Natural killer cell (primary cell): ENCODE results near the gene MAP1B. TPM values are rescaled to one million over a fixed set of nuclear protein-coding genes. Genes with fewer than 3 reads are reported as not detected.

Source experiments
- ATAC-seq, 3 donors: fragments of 150-1000 bp in 2 of 3; fragments of 200-7000 bp in 1 of 3; cut with Tn5 transposase; 1 replicate in 1 of 3; 2 replicates in 2 of 3; pipeline ENCODE4 v1.10.0; 2021; ENCODE audit warnings: mild to moderate bottlenecking in 2 of 3, moderate library complexity in 2 of 3
- DNase-seq, 2 donors: peaks; one replicate each; pipeline versions ENCODE4 v3.0.0 to v3.0.0-alpha.2; 2013 to 2021; ENCODE audit warnings: mixed read lengths in 1 of 2
- H3K27ac ChIP-seq: one replicate; pipeline ENCODE4 v1.5.1; 2013; ENCODE audit warnings: mild to moderate bottlenecking, low read length
- H3K27me3 ChIP-seq: one replicate; pipeline ENCODE4 v1.6.1; 2013; ENCODE audit warnings: low read length; ENCODE audit not compliant: control insufficient read depth, insufficient read depth
- H3K36me3 ChIP-seq: one replicate; pipeline ENCODE4 v1.6.1; 2013; ENCODE audit warnings: low read length; ENCODE audit not compliant: control insufficient read depth, insufficient read depth
- H3K4me1 ChIP-seq: one replicate; pipeline ENCODE4 v1.6.1; 2013; ENCODE audit warnings: low read length; ENCODE audit not compliant: control insufficient read depth, insufficient read depth
- H3K4me3 ChIP-seq: one replicate; pipeline ENCODE4 v1.5.1; 2013; ENCODE audit warnings: low read length
- H3K9me3 ChIP-seq: one replicate; pipeline ENCODE4 v1.6.1; 2013; ENCODE audit warnings: low read length; ENCODE audit not compliant: control insufficient read depth, insufficient read depth
- H3K27ac Mint-ChIP-seq, 2 donors: one replicate each; pipeline ENCODE4 v1.8.0; 2022; ENCODE audit warnings: mild to moderate bottlenecking in 2 of 2, mixed read lengths in 2 of 2, moderate library complexity in 1 of 2
- H3K27me3 Mint-ChIP-seq, 2 donors: one replicate each; pipeline ENCODE4 v1.8.0; 2022; ENCODE audit warnings: low read depth in 2 of 2, mixed read lengths in 2 of 2
- H3K36me3 Mint-ChIP-seq: one replicate; pipeline ENCODE4 v1.8.0; 2022; ENCODE audit warnings: mixed read lengths
- H3K4me1 Mint-ChIP-seq, 2 donors: one replicate each; pipeline ENCODE4 v1.8.0; 2022; ENCODE audit warnings: mixed read lengths in 2 of 2
- H3K4me3 Mint-ChIP-seq: one replicate; pipeline ENCODE4 v1.8.0; 2022; ENCODE audit warnings: mild to moderate bottlenecking, moderate library complexity, mixed read lengths
- H3K9me3 Mint-ChIP-seq, 2 donors: one replicate each; pipeline ENCODE4 v1.8.0; 2022; ENCODE audit warnings: mixed read lengths in 2 of 2
- CTCF ChIP-seq: fragments of 200-600 bp; IDR thresholded peaks from one replicate; pipeline ENCODE4 v1.8.0; 2022; ENCODE audit warnings: antibody characterized with exemption
- WGBS: methylation state at CpG from one replicate; pipeline ENCODE4 v1.1.7; 2013; ENCODE audit warnings: missing lambda C conversion rate; ENCODE audit not compliant: insufficient coverage; 5-methylcytosine and 5-hydroxymethylcytosine counted together
- intact Hi-C: fragments of 100-400 bp; cut with micrococcal nuclease; formaldehyde crosslinking; loops from one replicate; pipeline ENCODE4 v1.14.2; 2022
- total RNA-seq, 4 donors: library from RNA; stranded (reverse); fragments of 120-200 nt in 1 of 4; gene quantifications; one replicate each; pipeline versions ENCODE4 v1.2.3 to v1.2.4, GENCODE V29; 2013 to 2022

Gene MAP1B
- total RNA-seq, 3 donors from 2014 or later (not counting 1 experiment from before 2014, with no cell fraction given), result 0.07 to 0.31 TPM; not detected in 1

GRCh38 chr5:72109062-72109411 lies 1.8 kb downstream of the MAP1B start:
- no peak overlapping the region for H3K27ac Mint-ChIP-seq
- Histone ChIP-seq H3K27ac (no peak overlapping the region), H3K27me3 (peaks cover 15% of the 10 kb centered on the region), H3K4me1 (peaks cover 17% of the 10 kb centered on the region), H3K36me3 (no peaks in the 10 kb centered on the region), H3K4me3 (no peak overlapping the region), H3K9me3 (no peaks in the 10 kb centered on the region)
- ATAC-seq, result no peak
- intact Hi-C loops, result no loop called here
- H3K4me3 Mint-ChIP-seq, result peak overlapping the region; percentile 25
- TF ChIP-seq CTCF, result no peak
- WGBS, result 0% methylated on average over 2 of the region's 2 CpGs
- H3K4me1 Mint-ChIP-seq, result peaks cover 0 to 11% of the 10 kb centered on the region in 2 donors
- no peak for DNase-seq
- H3K36me3 Mint-ChIP-seq, result no peaks in the 10 kb centered on the region
- peaks cover 52 to 70% of the 10 kb centered on the region in 2 donors for H3K27me3 Mint-ChIP-seq
- H3K9me3 Mint-ChIP-seq, result no peaks in the 10 kb centered on the region

GRCh38 chr5:72109625-72110024 lies 2.4 kb downstream of the MAP1B start:
- no peaks in the 10 kb centered on the region for H3K36me3 ChIP-seq
- 88% methylated on average over 9 of the region's 10 CpGs for WGBS
- no peak overlapping the region for H3K27ac Mint-ChIP-seq

GRCh38 chr5:72110394-72111013 lies 3.2 kb downstream of the MAP1B start:
- peaks cover 0 to 11% of the 10 kb centered on the region in 2 donors for H3K4me1 Mint-ChIP-seq
- no peak for DNase-seq
- WGBS, result 86% methylated on average over 8 of the region's 9 CpGs
- no peak for TF ChIP-seq CTCF
- Histone ChIP-seq H3K27ac (no peak overlapping the region), H3K4me3 (no peak overlapping the region), H3K9me3 (no peaks in the 10 kb centered on the region), H3K27me3 (peaks cover 13% of the 10 kb centered on the region), H3K4me1 (peaks cover 17% of the 10 kb centered on the region), H3K36me3 (no peaks in the 10 kb centered on the region)
- H3K9me3 Mint-ChIP-seq, result no peaks in the 10 kb centered on the region
- intact Hi-C loops, result no loop called here
- no peak overlapping the region for H3K27ac Mint-ChIP-seq
- ATAC-seq, result no peak
- peaks cover 53 to 68% of the 10 kb centered on the region in 2 donors for H3K27me3 Mint-ChIP-seq
- H3K36me3 Mint-ChIP-seq, result no peaks in the 10 kb centered on the region
- H3K4me3 Mint-ChIP-seq, result no peak overlapping the region

More at GRCh38 chr5:72109625-72110024, 2.4 kb downstream of the MAP1B start:
- intact Hi-C loops, result no loop called here
- Histone ChIP-seq H3K27ac (no peak overlapping the region), H3K27me3 (peaks cover 12% of the 10 kb centered on the region), H3K9me3 (no peaks in the 10 kb centered on the region), H3K4me1 (peaks cover 17% of the 10 kb centered on the region), H3K4me3 (no peak overlapping the region)
- ATAC-seq (no peak), DNase-seq (no peak)
- H3K4me3 Mint-ChIP-seq, result no peak overlapping the region
- peaks cover 0 to 11% of the 10 kb centered on the region in 2 donors for H3K4me1 Mint-ChIP-seq
- no peaks in the 10 kb centered on the region for H3K36me3 Mint-ChIP-seq
- no peaks in the 10 kb centered on the region for H3K9me3 Mint-ChIP-seq
- peaks cover 49 to 67% of the 10 kb centered on the region in 2 donors for H3K27me3 Mint-ChIP-seq
- no peak for TF ChIP-seq CTCF

- Histone ChIP-seq H3K27me3 (peaks cover 13% of the 10 kb centered on the region), H3K9me3 (no peaks in the 10 kb centered on the region), H3K4me1 (peaks cover 13% of the 10 kb centered on the region), H3K4me3 (no peak overlapping the region), H3K27ac (no peak overlapping the region), H3K36me3 (no peaks in the 10 kb centered on the region)
- TF ChIP-seq CTCF, result no peak
- intact Hi-C loops, result no loop called here
- DNase-seq, result no peak
- H3K27me3 Mint-ChIP-seq, result peaks cover 42 to 71% of the 10 kb centered on the region in 2 donors
- ATAC-seq, result no peak
- H3K27ac Mint-ChIP-seq, result no peak overlapping the region
- no peaks in the 10 kb centered on the region for H3K36me3 Mint-ChIP-seq
- H3K4me1 Mint-ChIP-seq, result peaks cover 0 to 5% of the 10 kb centered on the region in 2 donors
- 93% methylated on average over 1 of the region's 1 CpG for WGBS
- H3K4me3 Mint-ChIP-seq, result no peak overlapping the region
- no peaks in the 10 kb centered on the region for H3K9me3 Mint-ChIP-seq
These were observed 5.1 kb downstream of the MAP1B start for GRCh38 chr5:72112389-72112788.
